GM19035 (cell line): ENCODE measurements around the gene ANKRD7.

Experiments
- ATAC-seq: cut with Tn5 transposase; IDR thresholded peaks from one replicate; pipeline ENCODE4 v1.9.1; 2021; ENCODE audit not compliant: unreplicated experiment

The ANKRD7 gene, protein sequence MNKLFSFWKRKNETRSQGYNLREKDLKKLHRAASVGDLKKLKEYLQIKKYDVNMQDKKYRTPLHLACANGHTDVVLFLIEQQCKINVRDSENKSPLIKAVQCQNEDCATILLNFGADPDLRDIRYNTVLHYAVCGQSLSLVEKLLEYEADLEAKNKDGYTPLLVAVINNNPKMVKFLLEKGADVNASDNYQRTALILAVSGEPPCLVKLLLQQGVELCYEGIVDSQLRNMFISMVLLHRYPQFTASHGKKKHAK

DNA sequence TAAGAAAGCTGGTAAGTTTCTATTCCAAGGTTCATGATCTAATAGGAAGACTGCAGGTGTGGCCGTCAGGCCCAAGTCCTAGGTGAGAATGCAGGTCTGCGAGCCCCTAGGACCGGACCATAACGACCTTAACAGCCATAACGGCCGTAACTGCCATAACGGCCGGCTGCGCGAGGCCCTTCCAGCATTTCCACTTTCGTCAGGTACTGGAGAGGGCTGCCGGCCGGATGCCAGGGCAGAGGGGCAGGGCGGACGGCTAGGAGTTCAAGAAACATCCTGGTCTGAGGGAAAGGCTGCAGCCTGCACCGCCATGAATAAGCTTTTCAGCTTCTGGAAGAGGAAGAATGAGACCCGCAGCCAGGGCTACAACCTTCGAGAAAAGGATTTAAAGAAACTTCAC, at the start of gene ANKRD7:
Gene ANKRD7 (plus strand): TSS at position 184 of the 400 bp plus-strand sequence. CDS start 127 bp downstream, at position 311.
- ATAC-seq, result no peak

DNA sequence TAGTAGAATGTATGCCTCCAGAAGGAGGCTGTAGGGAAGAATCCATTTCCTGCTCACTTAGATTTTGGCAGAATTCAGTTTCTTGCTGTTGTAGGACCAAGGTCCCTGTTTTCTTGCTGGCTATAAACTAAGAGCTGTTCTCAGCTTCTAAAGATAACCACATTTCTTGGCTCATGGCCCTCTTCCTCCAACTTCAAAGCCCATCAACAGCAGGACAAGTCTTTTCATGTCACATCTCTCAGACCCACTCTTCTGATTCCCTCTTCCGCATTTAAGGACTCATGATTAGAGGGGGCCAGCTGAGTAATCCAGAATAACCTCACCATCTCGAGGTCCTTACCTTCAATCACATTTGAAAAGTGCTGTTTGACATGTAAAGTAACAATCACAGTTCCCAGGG, 48.8 kb upstream of the ANKRD7 start:
- ATAC-seq, result no peak

DNA sequence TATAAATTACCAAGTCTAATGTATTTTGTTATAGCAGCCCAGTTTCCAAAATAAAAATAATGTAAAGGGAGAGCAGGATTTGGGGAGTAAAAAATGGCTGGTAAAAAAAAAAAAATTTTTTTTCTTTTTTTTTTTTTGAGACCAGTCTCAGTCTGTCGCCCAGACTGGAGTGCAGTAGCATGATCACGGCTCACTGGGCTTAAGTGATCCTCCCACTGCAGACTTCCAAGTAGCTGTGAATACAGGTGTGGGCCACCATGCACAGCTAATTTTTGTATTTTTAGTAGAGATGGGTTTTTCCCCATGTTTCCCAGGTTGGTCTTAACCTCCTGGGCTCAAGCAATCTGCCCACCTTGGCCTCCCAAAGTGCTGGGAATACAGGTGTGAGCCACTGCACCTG, 45.3 kb upstream of the ANKRD7 start:
- no peak for ATAC-seq

DNA sequence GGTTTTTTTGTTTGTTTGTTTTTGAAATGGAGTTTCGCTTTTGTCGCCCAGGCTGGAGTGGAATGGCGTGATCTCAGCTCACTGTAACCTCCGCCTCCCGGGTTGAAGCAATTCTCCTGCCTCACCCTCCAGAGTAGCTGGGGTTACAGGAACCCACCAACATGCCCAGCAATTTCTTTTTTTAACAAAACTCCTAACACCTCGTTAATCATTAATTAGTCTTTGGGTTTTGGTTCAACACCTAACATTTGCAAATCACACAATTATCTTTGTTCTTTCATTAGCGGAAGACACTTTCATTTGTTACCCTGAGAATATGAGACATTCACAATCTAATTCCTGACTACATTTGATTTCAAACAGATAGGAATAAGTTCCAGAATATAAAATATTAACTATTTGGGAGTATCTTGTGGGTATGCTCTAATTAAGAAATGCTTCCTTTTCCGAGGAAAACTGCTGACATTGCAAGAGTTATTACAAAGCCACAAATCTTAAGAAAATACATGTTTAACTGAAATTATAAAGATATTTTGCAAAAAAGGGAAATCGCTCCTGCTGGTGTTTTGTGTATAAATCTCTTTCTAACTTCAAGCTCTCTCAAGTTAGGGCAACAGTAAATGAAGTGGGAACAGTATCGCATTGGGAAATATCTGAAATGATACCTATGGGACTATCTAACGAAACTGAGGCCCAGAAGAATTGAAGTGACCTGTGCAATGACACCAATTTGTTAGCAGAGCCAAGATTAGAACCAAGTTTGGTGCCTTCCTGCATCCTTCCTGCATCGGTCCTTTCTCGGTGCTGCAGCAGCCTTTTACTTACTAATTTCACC, 41.7 kb upstream of the ANKRD7 start:
- ATAC-seq, result no peak

DNA sequence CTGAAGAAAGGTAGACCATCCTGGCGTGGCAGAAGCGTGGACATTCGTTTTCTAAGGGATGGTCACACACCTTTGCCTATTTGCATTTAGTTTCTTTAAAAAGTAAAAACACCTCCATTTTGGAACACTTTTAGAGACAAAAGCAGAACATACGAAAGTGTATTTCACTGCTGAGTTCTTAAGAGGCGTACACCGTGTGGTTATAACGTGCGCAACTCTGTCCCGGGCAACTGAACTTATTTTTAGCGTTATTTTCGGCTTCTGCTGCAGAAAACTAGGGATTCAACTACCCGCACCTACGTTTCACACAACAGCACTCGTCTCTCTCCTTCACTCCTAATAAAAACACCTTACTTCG, 41.1 kb upstream of the ANKRD7 start:
- ATAC-seq, result peak; percentile 2

DNA sequence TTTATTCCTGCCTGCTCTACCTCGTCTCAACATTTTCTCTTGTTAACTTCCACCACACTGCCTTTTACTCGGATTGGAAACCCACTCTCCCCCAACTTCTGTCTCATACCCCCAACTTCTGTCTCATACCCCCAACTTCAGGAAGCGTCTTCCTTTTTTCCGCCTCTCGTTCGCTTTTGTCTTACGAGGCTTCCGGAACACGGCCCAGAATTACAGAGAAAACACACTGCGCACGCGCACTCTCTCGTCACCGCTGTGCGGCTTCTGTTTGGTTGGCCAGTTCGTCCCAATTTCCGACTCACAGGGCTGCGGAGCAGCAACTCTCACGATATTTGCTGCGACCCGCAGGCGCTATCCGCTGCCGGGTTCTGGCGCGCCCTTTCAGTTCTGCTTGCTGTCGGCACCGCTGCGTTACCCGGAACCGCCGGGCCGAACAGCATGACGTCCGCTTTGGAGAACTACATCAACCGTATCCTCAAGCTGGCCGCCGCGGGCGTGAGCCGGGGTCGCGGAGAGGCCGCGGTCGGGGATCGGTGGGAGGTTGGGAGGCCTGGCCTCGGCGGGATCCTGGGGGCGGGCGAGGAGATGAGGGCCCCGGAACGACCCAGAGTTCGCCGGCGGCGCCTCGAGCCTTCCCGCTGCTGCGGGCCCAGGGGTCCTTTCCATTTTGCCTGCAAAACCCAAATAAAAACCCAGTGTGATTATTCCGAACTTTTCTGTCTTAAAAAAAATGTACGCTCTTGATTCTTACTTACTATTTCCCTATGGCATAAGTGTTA, 40.5 kb upstream of the ANKRD7 start, which contains the start of gene LSM8:
Gene LSM8 (plus strand): TSS at position 379 of the 779 bp plus-strand sequence. CDS start 60 bp downstream, at position 439.
- ATAC-seq, result peak; percentile 99

DNA sequence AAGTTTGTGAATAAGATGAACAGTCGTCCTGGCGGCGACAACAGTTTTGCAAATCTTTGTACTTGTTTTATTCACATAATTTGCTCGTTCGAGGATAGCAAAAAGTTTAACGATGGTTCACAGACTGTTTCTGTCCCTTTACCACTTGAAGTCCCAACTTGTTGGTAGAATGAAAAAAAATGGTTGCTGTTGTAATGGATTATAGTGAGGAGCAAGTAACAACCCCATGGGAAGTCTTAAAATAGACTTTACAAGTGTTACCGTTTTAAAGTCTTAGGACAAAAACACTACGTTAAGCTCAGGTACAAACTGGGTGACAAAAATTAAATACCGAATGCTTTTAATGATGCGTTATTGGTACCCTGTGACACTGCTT, 40.0 kb upstream of the ANKRD7 start:
- no peak for ATAC-seq

DNA sequence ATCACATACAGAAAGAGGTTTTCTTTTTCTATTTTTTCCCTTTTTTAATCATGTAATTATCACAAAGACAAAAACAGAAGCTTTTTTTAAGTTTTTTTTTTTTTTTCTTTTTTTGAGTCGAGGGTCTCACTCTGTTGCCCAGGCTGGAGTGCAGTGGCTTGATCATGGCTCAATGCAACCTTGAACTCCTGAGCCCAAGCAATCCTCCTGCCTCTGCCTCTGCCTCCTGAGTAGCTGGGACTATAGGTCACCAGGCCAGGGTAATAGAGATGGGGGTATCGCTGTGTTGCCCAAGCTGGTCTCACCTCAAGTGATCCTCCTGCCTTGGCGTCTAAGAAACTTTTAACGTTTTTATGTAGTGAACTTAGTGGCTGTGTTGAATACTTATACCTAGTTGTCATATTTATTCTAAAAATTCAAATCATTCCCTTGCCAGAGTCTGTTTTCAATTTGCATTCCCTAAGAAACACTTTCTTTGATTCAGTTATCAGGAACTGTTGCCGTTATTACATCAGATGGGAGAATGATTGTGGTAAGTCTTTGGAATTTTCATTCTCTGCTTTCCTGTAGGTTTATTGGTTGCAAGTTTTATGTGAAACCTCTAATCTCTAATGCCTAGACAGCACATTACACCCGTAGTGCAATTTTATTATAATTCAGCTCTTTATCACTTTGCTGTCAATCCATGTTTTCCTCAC, 39.2 kb upstream of the ANKRD7 start:
- ATAC-seq, result no peak

DNA sequence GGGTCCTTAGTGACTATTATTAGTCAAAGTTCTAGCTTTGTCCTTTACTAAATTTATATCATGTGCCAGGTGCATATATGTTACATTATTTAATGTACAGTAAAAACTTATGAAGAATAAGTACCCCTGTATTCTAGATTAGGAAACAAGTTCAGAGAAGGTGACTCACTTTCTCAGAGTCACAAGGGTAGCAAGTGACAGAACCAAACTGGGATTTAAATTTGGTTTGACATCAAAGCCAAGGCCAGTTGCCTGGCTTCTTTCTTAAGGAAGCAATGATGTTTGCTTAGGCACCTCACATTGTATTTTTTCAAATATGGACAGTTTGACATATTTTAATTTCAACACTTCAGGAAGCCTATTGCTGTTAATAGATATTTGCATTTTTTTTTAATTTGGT, 38.0 kb upstream of the ANKRD7 start:
- no peak for ATAC-seq

DNA sequence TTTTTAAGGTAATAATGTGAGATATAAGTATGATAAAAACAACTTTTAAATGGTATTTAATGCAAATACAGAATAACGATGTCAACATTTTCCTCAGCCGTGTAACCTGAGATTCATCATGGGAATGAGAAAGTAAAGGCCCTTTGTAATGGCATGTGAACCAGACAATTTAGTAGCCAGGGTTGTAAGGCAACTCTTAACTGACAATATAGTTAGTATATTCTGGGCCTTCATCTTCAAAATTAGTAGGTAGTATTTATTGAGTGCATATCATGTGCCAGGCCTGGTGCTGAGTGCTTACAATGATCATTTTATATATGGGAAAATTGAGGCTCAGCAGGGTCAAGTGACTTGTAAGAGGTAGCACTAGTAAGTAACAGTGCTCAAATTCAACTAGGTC, 29.9 kb upstream of the ANKRD7 start:
- ATAC-seq, result no peak

DNA sequence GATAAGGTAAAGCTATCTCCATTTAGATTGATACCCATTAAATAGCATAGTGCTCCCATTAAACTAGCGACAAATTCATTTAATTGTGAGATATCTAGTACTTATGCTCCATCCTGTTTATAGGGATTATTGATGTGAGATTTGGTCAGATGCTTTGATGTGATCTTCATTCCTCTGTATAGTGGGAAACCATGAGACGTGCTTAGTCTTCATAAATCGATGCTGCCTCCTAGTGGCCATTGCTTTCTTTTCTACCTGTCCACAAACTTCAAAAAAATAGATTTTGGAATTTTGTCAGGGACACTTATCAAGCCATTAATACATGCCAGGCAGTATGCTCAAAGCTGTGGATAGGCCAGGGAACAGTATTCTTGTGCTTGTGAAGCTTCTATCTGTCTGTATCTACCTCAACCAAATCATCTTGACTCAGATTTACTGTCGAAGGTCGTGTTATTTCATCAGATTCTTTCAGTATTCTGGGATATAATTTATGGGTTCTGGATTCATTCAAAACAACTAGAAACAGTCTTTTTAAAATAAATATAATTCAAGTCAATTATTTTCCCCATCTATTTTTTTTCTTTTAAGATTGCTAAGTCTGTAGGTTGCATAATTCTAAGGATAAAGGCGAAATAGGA, 28.5 kb upstream of the ANKRD7 start:
- peak; percentile 84 for ATAC-seq

DNA sequence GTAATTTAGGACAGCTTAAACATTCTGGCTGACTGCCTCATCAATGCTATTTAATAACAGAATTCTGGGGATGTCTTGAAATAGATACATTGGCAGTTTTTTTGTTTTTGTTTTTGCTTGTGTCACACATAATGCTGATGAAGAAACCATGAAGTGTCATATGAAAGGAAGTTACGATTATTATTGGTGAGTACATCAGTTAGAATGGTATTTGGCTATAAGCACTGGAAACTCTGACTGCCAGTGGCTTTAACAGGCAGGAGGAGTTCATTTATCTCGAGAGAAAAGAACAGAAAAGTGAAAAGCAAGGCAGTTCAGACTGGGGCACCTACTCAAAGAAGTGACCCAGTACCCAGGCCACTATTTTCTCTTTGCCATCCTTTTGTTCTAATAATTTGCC, 22.4 kb upstream of the ANKRD7 start:
- ATAC-seq, result no peak

DNA sequence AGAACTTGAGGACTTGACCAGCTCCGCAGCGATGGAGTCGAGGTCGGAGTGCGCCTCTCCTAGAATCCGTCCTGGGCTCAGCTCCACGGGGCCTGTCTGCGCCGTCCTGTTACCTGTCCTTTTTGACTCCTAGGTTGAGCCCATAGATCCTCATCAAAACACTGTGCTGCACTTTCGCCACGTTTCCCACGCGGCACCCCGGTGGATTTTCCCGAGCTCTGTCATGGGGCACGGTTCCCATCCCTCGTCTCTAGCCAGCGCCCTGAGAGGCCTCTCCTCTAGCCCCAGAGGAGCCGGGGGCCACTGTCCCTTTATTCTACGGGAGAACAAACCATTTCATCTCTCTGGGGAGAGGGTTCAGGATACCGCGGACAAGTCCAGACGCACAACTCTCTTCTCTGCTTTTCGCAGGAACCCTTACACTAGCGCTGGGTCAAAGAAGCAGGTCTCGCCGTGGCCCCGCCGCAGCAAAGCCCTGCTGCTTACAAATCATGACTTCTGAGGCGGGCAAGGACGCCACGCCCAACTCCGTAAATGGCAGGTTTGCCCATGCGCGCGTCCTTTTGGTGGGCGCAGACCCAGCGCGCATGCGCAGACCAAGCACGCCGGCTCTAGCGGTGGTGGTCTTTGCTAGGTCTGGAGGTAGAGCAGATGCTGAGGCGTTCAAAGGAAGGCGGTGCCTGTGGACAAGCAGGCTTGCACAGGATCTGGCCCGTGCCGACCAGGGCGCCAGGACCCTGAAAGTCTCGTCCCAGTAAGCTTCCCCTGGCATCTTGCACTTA, 10.3 kb upstream of the ANKRD7 start:
- peak; percentile 97 for ATAC-seq

DNA sequence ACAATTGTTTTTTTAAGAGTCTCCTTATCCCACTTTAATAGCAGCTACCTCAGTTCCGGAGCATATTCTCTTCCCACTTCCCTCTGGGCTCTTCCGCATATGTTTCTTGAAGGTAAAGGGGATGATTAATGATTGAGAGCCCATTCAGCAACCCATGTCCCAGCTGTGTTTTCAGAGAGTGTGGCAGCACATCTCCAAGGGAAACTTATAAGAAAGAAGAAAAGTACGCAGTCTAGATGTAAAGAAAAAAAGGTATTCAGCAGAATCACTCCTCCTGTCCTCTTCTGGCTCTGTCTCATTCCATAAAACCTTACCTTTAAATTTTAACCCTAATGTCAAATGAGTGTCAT, 9.7 kb upstream of the ANKRD7 start:
- peak; percentile 14 for ATAC-seq

DNA sequence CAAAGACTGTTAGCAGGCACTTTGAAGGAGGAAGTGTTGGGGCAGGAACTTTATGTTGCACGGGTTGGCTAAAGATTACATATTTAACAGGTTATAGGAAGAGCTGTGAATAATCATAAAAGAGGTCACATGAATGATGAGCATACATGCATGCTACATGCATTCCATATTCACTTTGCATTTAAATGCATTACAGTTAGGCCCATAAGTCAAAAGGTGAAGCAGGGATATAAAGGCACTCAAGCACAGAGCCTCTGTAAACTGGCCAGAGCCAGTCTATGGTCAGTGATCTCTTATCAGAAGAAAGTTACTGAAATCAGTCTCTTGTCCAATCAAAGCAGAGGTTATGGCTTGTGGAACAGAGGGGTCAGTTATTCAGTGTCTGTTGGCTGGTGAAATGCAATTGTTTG, 7.3 kb upstream of the ANKRD7 start:
- ATAC-seq, result no peak

DNA sequence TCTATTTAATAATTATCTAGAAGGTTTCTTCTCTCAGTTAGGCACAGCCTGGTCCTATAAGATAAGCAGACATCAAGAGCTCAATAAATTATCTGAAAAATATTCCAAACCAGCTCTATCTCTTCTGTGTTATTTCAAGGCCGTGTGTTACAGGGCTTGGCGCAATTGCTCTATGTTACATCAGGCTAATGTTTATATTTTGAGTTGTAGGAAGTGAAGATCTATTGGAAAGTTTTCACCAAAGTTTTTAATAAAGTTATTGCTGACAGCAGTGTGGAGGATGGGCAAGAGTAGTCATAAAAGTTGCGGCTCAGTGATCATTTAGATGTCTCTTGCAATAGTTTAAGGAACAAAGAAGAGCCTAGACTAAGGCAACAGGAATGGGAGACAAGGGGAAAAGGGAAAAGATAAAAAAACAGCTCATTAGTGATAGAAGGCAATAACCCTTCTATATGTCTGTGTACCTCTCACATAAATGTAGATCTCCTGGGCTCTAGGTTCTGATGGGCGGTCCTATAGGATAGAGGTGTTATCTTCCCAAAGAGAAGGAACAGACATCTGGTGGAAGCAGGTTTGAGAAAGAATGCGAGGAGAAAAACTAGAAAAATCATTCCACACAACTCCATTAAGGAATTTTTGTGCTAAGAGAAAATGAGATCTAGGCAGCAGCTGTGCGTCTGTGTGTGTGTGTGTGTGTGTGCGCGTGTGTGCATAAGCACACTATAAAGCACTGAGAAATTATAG, 5.9 kb upstream of the ANKRD7 start:
- no peak for ATAC-seq

DNA sequence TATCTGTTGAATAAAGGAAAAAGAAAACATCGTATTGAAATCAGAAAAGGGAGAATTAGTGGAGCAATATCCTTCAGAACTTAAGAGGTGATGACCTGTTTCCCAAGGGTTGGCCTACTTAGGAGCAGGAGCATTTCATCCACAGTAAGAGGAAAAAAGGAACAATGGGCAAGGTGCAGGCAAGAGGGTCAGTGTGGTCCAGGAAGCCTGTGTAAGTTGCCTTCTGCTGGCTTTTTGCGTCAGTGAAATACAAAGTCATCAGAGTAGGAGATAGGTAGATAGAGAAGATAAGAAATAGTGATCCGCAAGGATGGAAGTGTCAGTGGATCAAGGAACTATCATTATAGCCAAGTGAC, 5.4 kb upstream of the ANKRD7 start:
- no peak for ATAC-seq

DNA sequence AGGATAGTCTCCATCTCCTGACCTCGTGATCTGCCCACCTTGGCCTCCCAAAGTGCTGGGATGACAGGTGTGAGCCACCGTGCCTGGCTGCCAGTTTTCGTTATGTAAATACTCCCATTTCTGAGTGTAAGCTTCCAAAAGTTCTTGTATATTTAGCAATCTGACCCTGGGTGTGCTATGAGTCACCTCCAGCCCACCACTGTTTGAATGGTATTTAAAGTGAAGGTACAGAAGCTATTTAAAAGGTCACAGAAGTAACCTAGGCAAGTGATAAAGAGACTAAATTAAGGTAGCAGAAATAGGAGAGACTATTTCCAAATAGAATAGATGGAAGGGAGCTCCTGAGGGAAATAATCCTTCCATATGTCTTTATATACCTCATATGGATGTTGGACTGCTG, 3.9 kb upstream of the ANKRD7 start:
- no peak for ATAC-seq

DNA sequence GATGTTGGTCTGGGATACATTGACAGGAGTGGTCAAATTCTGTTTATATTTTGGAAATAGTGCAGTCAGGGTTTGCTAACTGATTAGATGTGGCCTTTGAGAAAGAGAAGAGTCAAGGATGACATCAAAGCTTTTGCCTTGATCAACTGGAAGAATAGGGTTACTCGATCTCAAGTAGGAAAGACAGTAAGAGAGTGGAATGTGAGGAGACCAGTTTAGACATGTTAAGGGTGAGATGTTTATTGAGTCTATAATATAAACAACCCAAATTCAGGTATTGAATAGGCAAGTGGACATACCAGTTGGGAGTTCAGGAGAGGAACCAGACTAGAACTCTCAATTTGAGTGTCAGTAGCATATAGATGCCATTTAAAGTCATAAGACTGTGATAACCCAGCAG, 1.9 kb upstream of the ANKRD7 start:
- no peak for ATAC-seq
